ENCODE data around the gene TMTC1.

The TMTC1 gene

GRCh38 chr12:29599381-29599780 lies 184.4 kb downstream of the TMTC1 start:
- H3K36me3 ChIP-seq (ENCODE audit: control insufficient read depth in 2 of 2, insufficient read depth in 2 of 2, low read length in 2 of 2) = peaks cover 3 to 8% of the 10 kb centered on the region in 2 donors
- H3K27ac ChIP-seq (ENCODE audit: low read length) = no peak overlapping the region
- no peak overlapping the region for H3K4me3 ChIP-seq (ENCODE audit: low read length in 2 of 2)
- no peak overlapping the region for H3K9ac ChIP-seq (ENCODE audit: low read length in 2 of 2)
- no peaks in the 10 kb centered on the region for H3K9me3 ChIP-seq (ENCODE audit: control insufficient read depth in 2 of 2, low read length in 2 of 2)
- no peaks in the 10 kb centered on the region for H3K4me1 ChIP-seq (ENCODE audit: control insufficient read depth, insufficient read depth, low read length)
- H3K27me3 ChIP-seq (ENCODE audit: control insufficient read depth in 1 of 2, insufficient read depth in 2 of 2, low read length in 2 of 2) = no peaks in the 10 kb centered on the region

- H3K4me3 ChIP-seq (ENCODE audit: low read length in 2 of 2) = no peak overlapping the region
- H3K27ac ChIP-seq (ENCODE audit: low read length) = no peak overlapping the region
- H3K4me1 ChIP-seq (ENCODE audit: control insufficient read depth, insufficient read depth, low read length) = no peaks in the 10 kb centered on the region
- no peaks in the 10 kb centered on the region for H3K36me3 ChIP-seq (ENCODE audit: control insufficient read depth in 2 of 2, insufficient read depth in 2 of 2, low read length in 2 of 2)
- no peaks in the 10 kb centered on the region for H3K27me3 ChIP-seq (ENCODE audit: control insufficient read depth in 1 of 2, insufficient read depth in 2 of 2, low read length in 2 of 2)
- no peak overlapping the region for H3K9ac ChIP-seq (ENCODE audit: low read length in 2 of 2)
- H3K9me3 ChIP-seq (ENCODE audit: control insufficient read depth in 2 of 2, low read length in 2 of 2) = no peaks in the 10 kb centered on the region
Measured at GRCh38 chr12:29595071-29595755, 188.5 kb downstream of the TMTC1 start.

DNA sequence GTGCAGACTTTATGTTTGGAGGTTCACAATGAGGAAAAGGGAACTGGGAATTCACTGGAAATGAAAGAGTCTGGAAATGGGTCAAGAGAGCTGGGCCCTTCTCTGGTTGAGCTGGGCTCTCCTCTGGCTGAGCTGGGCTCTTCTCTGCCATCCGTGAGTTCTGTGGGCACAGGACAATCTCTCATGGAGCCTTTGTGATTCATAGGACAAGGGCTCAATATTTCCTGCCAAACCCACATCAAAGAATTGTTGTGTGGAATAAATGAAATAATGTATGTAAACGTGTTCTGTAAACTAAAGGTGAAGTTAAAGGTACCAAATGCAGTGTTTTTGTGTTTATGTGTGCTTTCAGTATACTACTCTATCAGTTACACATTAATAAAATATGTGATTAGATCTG lies 190.7 kb downstream of the TMTC1 start:
- Histone ChIP-seq H3K4me1 (ENCODE audit: control insufficient read depth, insufficient read depth, low read length) (peaks cover 4% of the 10 kb centered on the region), H3K9ac (ENCODE audit: low read length in 2 of 2) (no peak overlapping the region), H3K27ac (ENCODE audit: low read length) (no peak overlapping the region), H3K27me3 (ENCODE audit: control insufficient read depth in 1 of 2, insufficient read depth in 2 of 2, low read length in 2 of 2) (no peaks in the 10 kb centered on the region), H3K4me3 (ENCODE audit: low read length in 2 of 2) (no peak overlapping the region), H3K36me3 (ENCODE audit: control insufficient read depth in 2 of 2, insufficient read depth in 2 of 2, low read length in 2 of 2) (no peaks in the 10 kb centered on the region), H3K9me3 (ENCODE audit: control insufficient read depth in 2 of 2, low read length in 2 of 2) (no peaks in the 10 kb centered on the region)

GRCh38 chr12:29591140-29592020 lies 192.4 kb downstream of the TMTC1 start:
- Histone ChIP-seq H3K9ac (ENCODE audit: low read length in 2 of 2) (no peak overlapping the region), H3K4me3 (ENCODE audit: low read length in 2 of 2) (peak overlapping the region in 1 of 2 donors; percentile 14), H3K27ac (ENCODE audit: low read length) (no peak overlapping the region), H3K27me3 (ENCODE audit: control insufficient read depth in 1 of 2, insufficient read depth in 2 of 2, low read length in 2 of 2) (no peaks in the 10 kb centered on the region), H3K36me3 (ENCODE audit: control insufficient read depth in 2 of 2, insufficient read depth in 2 of 2, low read length in 2 of 2) (no peaks in the 10 kb centered on the region), H3K9me3 (ENCODE audit: control insufficient read depth in 2 of 2, low read length in 2 of 2) (no peaks in the 10 kb centered on the region), H3K4me1 (ENCODE audit: control insufficient read depth, insufficient read depth, low read length) (peaks cover 4% of the 10 kb centered on the region)

GRCh38 chr12:29589851-29590250 lies 193.9 kb downstream of the TMTC1 start:
- no peaks in the 10 kb centered on the region for H3K9me3 ChIP-seq (ENCODE audit: control insufficient read depth in 2 of 2, low read length in 2 of 2)
- H3K27me3 ChIP-seq (ENCODE audit: control insufficient read depth in 1 of 2, insufficient read depth in 2 of 2, low read length in 2 of 2) = no peaks in the 10 kb centered on the region
- H3K9ac ChIP-seq (ENCODE audit: low read length in 2 of 2) = no peak overlapping the region
- no peaks in the 10 kb centered on the region for H3K36me3 ChIP-seq (ENCODE audit: control insufficient read depth in 2 of 2, insufficient read depth in 2 of 2, low read length in 2 of 2)
- no peak overlapping the region for H3K27ac ChIP-seq (ENCODE audit: low read length)
- H3K4me1 ChIP-seq (ENCODE audit: control insufficient read depth, insufficient read depth, low read length) = peaks cover 4% of the 10 kb centered on the region
- H3K4me3 ChIP-seq (ENCODE audit: low read length in 2 of 2) = no peak overlapping the region

GRCh38 chr12:29589286-29589820 lies 194.4 kb downstream of the TMTC1 start:
- peaks cover 4% of the 10 kb centered on the region for H3K4me1 ChIP-seq (ENCODE audit: control insufficient read depth, insufficient read depth, low read length)
- no peaks in the 10 kb centered on the region for H3K36me3 ChIP-seq (ENCODE audit: control insufficient read depth in 2 of 2, insufficient read depth in 2 of 2, low read length in 2 of 2)
- H3K27me3 ChIP-seq (ENCODE audit: control insufficient read depth in 1 of 2, insufficient read depth in 2 of 2, low read length in 2 of 2) = no peaks in the 10 kb centered on the region
- no peaks in the 10 kb centered on the region for H3K9me3 ChIP-seq (ENCODE audit: control insufficient read depth in 2 of 2, low read length in 2 of 2)
- no peak overlapping the region for H3K4me3 ChIP-seq (ENCODE audit: low read length in 2 of 2)
- no peak overlapping the region for H3K27ac ChIP-seq (ENCODE audit: low read length)
- no peak overlapping the region for H3K9ac ChIP-seq (ENCODE audit: low read length in 2 of 2)

- Histone ChIP-seq H3K4me1 (ENCODE audit: control insufficient read depth, insufficient read depth, low read length) (peaks cover 17% of the 10 kb centered on the region), H3K27ac (ENCODE audit: low read length) (peak overlapping the region; percentile 46)
Measured at GRCh38 chr12:29582677-29583272, 201.0 kb downstream of the TMTC1 start.

GRCh38 chr12:29582146-29582545 lies 201.6 kb downstream of the TMTC1 start:
- Histone ChIP-seq H3K9ac (ENCODE audit: low read length in 2 of 2) (peak overlapping the region in 1 of 2 donors; percentile 13), H3K36me3 (ENCODE audit: control insufficient read depth in 2 of 2, insufficient read depth in 2 of 2, low read length in 2 of 2) (no peaks in the 10 kb centered on the region), H3K4me3 (ENCODE audit: low read length in 2 of 2) (peak overlapping the region; percentile 2 to 60), H3K4me1 (ENCODE audit: control insufficient read depth, insufficient read depth, low read length) (peaks cover 17% of the 10 kb centered on the region), H3K27me3 (ENCODE audit: control insufficient read depth in 1 of 2, insufficient read depth in 2 of 2, low read length in 2 of 2) (no peaks in the 10 kb centered on the region), H3K27ac (ENCODE audit: low read length) (peak overlapping the region; percentile 46), H3K9me3 (ENCODE audit: control insufficient read depth in 2 of 2, low read length in 2 of 2) (no peaks in the 10 kb centered on the region)

More at GRCh38 chr12:29582677-29583272, 201.0 kb downstream of the TMTC1 start:
- H3K36me3 ChIP-seq (ENCODE audit: control insufficient read depth in 2 of 2, insufficient read depth in 2 of 2, low read length in 2 of 2) = no peaks in the 10 kb centered on the region
- no peaks in the 10 kb centered on the region for H3K27me3 ChIP-seq (ENCODE audit: control insufficient read depth in 1 of 2, insufficient read depth in 2 of 2, low read length in 2 of 2)
- H3K9ac ChIP-seq (ENCODE audit: low read length in 2 of 2) = peak overlapping the region; percentile 1 to 13
- H3K9me3 ChIP-seq (ENCODE audit: control insufficient read depth in 2 of 2, low read length in 2 of 2) = no peaks in the 10 kb centered on the region
- peak overlapping the region; percentile 8 to 60 for H3K4me3 ChIP-seq (ENCODE audit: low read length in 2 of 2)

GRCh38 chr12:29581631-29582030 lies 202.1 kb downstream of the TMTC1 start:
- no peaks in the 10 kb centered on the region for H3K36me3 ChIP-seq (ENCODE audit: control insufficient read depth in 2 of 2, insufficient read depth in 2 of 2, low read length in 2 of 2)
- H3K4me1 ChIP-seq (ENCODE audit: control insufficient read depth, insufficient read depth, low read length) = peaks cover 17% of the 10 kb centered on the region
- H3K9me3 ChIP-seq (ENCODE audit: control insufficient read depth in 2 of 2, low read length in 2 of 2) = no peaks in the 10 kb centered on the region
- peak overlapping the region; percentile 16 to 29 for H3K4me3 ChIP-seq (ENCODE audit: low read length in 2 of 2)
- no peak overlapping the region for H3K27ac ChIP-seq (ENCODE audit: low read length)
- no peak overlapping the region for H3K9ac ChIP-seq (ENCODE audit: low read length in 2 of 2)
- H3K27me3 ChIP-seq (ENCODE audit: control insufficient read depth in 1 of 2, insufficient read depth in 2 of 2, low read length in 2 of 2) = no peaks in the 10 kb centered on the region

DNA sequence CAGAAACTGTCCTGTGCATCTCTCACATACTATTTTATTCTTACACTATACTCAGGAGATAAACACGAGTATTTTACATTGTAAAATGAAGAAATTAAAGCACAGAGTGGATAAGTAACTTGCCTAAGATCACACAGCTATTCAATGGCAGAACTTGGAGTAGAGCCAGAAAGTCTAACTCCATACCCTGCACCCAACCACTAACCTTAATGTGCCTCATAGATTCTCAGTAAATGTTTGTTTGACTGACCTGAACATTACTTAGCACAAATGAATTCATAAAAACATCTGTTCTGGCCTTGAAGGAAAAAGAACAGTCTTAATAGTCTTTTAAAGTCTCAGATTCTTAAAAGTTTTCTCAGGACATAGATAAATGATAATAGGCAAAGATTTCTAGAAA lies 202.8 kb downstream of the TMTC1 start:
- no peak overlapping the region for H3K4me3 ChIP-seq (ENCODE audit: low read length in 2 of 2)
- no peak overlapping the region for H3K9ac ChIP-seq (ENCODE audit: low read length in 2 of 2)
- H3K36me3 ChIP-seq (ENCODE audit: control insufficient read depth in 2 of 2, insufficient read depth in 2 of 2, low read length in 2 of 2) = no peaks in the 10 kb centered on the region
- H3K4me1 ChIP-seq (ENCODE audit: control insufficient read depth, insufficient read depth, low read length) = peaks cover 17% of the 10 kb centered on the region
- no peaks in the 10 kb centered on the region for H3K27me3 ChIP-seq (ENCODE audit: control insufficient read depth in 1 of 2, insufficient read depth in 2 of 2, low read length in 2 of 2)
- no peak overlapping the region for H3K27ac ChIP-seq (ENCODE audit: low read length)
- H3K9me3 ChIP-seq (ENCODE audit: control insufficient read depth in 2 of 2, low read length in 2 of 2) = no peaks in the 10 kb centered on the region
